ENCODE measurements around the gene KRTAP19-1. TPM values are rescaled to one million over a fixed set of nuclear protein-coding genes. Genes with fewer than 3 reads are reported as not detected.

KRTAP19-1 gene
- total RNA-seq, 1 experiment from 2014 or later: not detected

- Histone ChIP-seq H3K23ac (ENCODE audit: insufficient read length, low read depth, low read length) (no peak overlapping the region), H3K9ac (ENCODE audit: extremely low read depth, insufficient read length, low read length) (no peak overlapping the region), H2BK12ac (ENCODE audit: insufficient read length, low read depth, low read length) (no peak overlapping the region), H3K4ac (ENCODE audit: low read depth, low read length) (no peak overlapping the region), H3K27ac (ENCODE audit: insufficient read length, low read depth, low read length) (no peak overlapping the region), H2AK5ac (ENCODE audit: insufficient read length, low read length) (no peak overlapping the region), H3K9me3 (ENCODE audit: control insufficient read depth, low read depth, low read length) (no peaks in the 10 kb centered on the region), H3K14ac (ENCODE audit: insufficient read depth, low read length) (no peak overlapping the region), H4K5ac (ENCODE audit: insufficient read length, low read depth, low read length) (no peak overlapping the region), H3K4me1 (ENCODE audit: insufficient read depth, low read length) (no peaks in the 10 kb centered on the region), H2BK20ac (ENCODE audit: low read depth, low read length, poor library complexity, severe bottlenecking) (no peak overlapping the region), H3K79me2 (ENCODE audit: insufficient read depth, low read length) (no peaks in the 10 kb centered on the region), H3T11ph (ENCODE audit: low read length) (no peak overlapping the region), H3K56ac (ENCODE audit: insufficient read length, low read depth, low read length) (no peak overlapping the region), H2BK5ac (ENCODE audit: insufficient read length, low read length) (no peak overlapping the region), H4K8ac (replicated peaks; ENCODE audit: insufficient read length, low read depth, low read length) (no peak overlapping the region), H4K20me1 (ENCODE audit: control insufficient read depth, insufficient read depth, insufficient read length) (no peaks in the 10 kb centered on the region), H3K27me3 (ENCODE audit: insufficient read depth, low read length) (no peaks in the 10 kb centered on the region), H3K18ac (ENCODE audit: insufficient read length, low read depth, low read length) (no peak overlapping the region), H2AFZ (ENCODE audit: low read length) (no peak overlapping the region), H2BK15ac (ENCODE audit: low read depth, low read length) (no peak overlapping the region), H2BK120ac (ENCODE audit: low read depth, low read length, poor library complexity, severe bottlenecking) (no peak overlapping the region), H3K79me1 (ENCODE audit: insufficient read depth, low read depth, low read length, poor library complexity, severe bottlenecking) (no peaks in the 10 kb centered on the region), H4K91ac (ENCODE audit: insufficient read length, low read depth, low read length) (no peak overlapping the region), H3K4me2 (ENCODE audit: insufficient read depth, insufficient read length, low read length) (no peak overlapping the region), H3K23me2 (ENCODE audit: insufficient read length, low read depth, low read length, poor library complexity, severe bottlenecking) (no peaks in the 10 kb centered on the region)
- H3K4me1 Mint-ChIP-seq: peaks cover 10 to 14% of the 10 kb centered on the region in 2 experiments
- TF ChIP-seq CTCF (conservative IDR thresholded peaks at IDR 0.05): peak; percentile 73
- peaks cover 0 to 2% of the 10 kb centered on the region in 2 experiments; a peak in 1 of 5 replicates for H3K9me3 Mint-ChIP-seq
- no peak overlapping the region for H3K27ac Mint-ChIP-seq
- H3K4me3 Mint-ChIP-seq: no peak overlapping the region
- no peaks in the 10 kb centered on the region for H3K27me3 Mint-ChIP-seq (ENCODE audit: low read depth)
- peak; percentile 76 for DNase-seq
- H3K36me3 Mint-ChIP-seq (ENCODE audit: insufficient read depth in 1 of 3, low read depth in 3 of 3): peaks cover 0 to 2% (median 0%) of the 10 kb centered on the region in 3 experiments; a peak in 2 of 7 replicates
- no CpG with 5 or more reads among the region's 10 CpGs for WGBS (ENCODE audit: extremely low coverage, insufficient read length, low lambda C conversion rate)
Observed at GRCh38 chr21:30434033-30434631, 46.0 kb downstream of the KRTAP19-1 start.

All from H9 (cell line).